ENCODE data around the gene FSTL1.
A peak's percentile ranks its signal among the peaks of the same experiment; 100 is the strongest.
"Not testable (repeated sequence)": the region's sequence is repeated elsewhere in the genome, so short reads cannot be mapped to it uniquely, and the experiment has no call there.

Gene FSTL1

GRCh38 chr3:120416868-120417267 lies 33.9 kb downstream of the FSTL1 start:
- DNase-seq, result no peak

GRCh38 chr3:120415756-120416155 lies 35.0 kb downstream of the FSTL1 start:
- no peak for DNase-seq

GRCh38 chr3:120410541-120410940 lies 40.3 kb downstream of the FSTL1 start:
- no peak for DNase-seq

- DNase-seq, result no peak
Observed at GRCh38 chr3:120410116-120410515, 40.7 kb downstream of the FSTL1 start.

GRCh38 chr3:120407508-120408287 lies 43.1 kb downstream of the FSTL1 start:
- no peak for DNase-seq

- DNase-seq, result no peak
Observed at GRCh38 chr3:120404876-120405275, 45.9 kb downstream of the FSTL1 start.

- DNase-seq, result no peak
Observed at GRCh38 chr3:120402257-120402656, 48.5 kb downstream of the FSTL1 start.

GRCh38 chr3:120399372-120399771 lies 51.4 kb downstream of the FSTL1 start:
- no peak for DNase-seq

GRCh38 chr3:120396469-120396868 lies 54.3 kb downstream of the FSTL1 start:
- no peak for DNase-seq

GRCh38 chr3:120394347-120394746 lies 56.4 kb downstream of the FSTL1 start:
- no peak for DNase-seq

GRCh38 chr3:120393761-120394160 lies 57.0 kb downstream of the FSTL1 start:
- DNase-seq, result no peak

GRCh38 chr3:120393243-120393642 lies 57.5 kb downstream of the FSTL1 start:
- DNase-seq, result no peak

GRCh38 chr3:120382941-120383447 lies 67.8 kb downstream of the FSTL1 start:
- DNase-seq, result no peak

GRCh38 chr3:120381503-120381902 lies 69.3 kb downstream of the FSTL1 start:
- DNase-seq, result no peak

GRCh38 chr3:120377948-120378347 lies 72.8 kb downstream of the FSTL1 start:
- not testable (repeated sequence) for DNase-seq

GRCh38 chr3:120370463-120370862 lies 80.3 kb downstream of the FSTL1 start:
- DNase-seq, result peak in 1 of 5 experiments; percentile 60

- no peak for DNase-seq
Observed at GRCh38 chr3:120369037-120369467, 81.7 kb downstream of the FSTL1 start.

GRCh38 chr3:120368172-120368571 lies 82.6 kb downstream of the FSTL1 start:
- peak in 1 of 5 experiments; percentile 14 for DNase-seq

- no peak for DNase-seq
Observed at GRCh38 chr3:120364821-120365220, 86.0 kb downstream of the FSTL1 start.

- DNase-seq, result no peak
Observed at GRCh38 chr3:120364101-120364500, 86.7 kb downstream of the FSTL1 start.

GRCh38 chr3:120357807-120358206 lies 93.0 kb downstream of the FSTL1 start:
- DNase-seq, result peak in 1 of 5 experiments; percentile 25

GRCh38 chr3:120355486-120355885 lies 95.3 kb downstream of the FSTL1 start:
- DNase-seq, result no peak

- DNase-seq, result no peak
Observed at GRCh38 chr3:120353463-120353862, 97.3 kb downstream of the FSTL1 start.

- DNase-seq, result no peak
Observed at GRCh38 chr3:120352017-120352416, 98.8 kb downstream of the FSTL1 start.

Data from T-helper 2 cell (primary cell).